ENCODE data around the gene NTMT1. TPM values are rescaled to one million over a fixed set of nuclear protein-coding genes. Genes with fewer than 3 reads are reported as not detected.

NTMT1 gene
- total and polyA plus RNA-seq, 2 donors: 23.9 to 33.2 TPM

- Histone ChIP-seq H3K27ac (ENCODE audit: low read depth in 1 of 2, low read length in 1 of 2) (peak overlapping the region in 1 of 2 donors; percentile 26), H3K4me1 (ENCODE audit: control insufficient read depth in 2 of 2, insufficient read depth in 2 of 2, low read length in 2 of 2) (peaks cover 4 to 45% of the 10 kb centered on the region in 2 donors), H3K4me3 (ENCODE audit: low read length in 2 of 2) (no peak overlapping the region), H3K36me3 (ENCODE audit: control insufficient read depth in 2 of 2, insufficient read depth in 2 of 2, low read length in 1 of 2) (no peaks in the 10 kb centered on the region), H3K9me3 (ENCODE audit: control insufficient read depth in 2 of 2, insufficient read depth in 1 of 2, low read length in 1 of 2) (peaks cover 0 to 4% of the 10 kb centered on the region in 2 donors), H3K27me3 (ENCODE audit: control insufficient read depth in 2 of 2, insufficient read depth in 1 of 2, low read length in 1 of 2) (peaks cover 0 to 16% of the 10 kb centered on the region in 2 donors)
- 77% methylated on average over 12 of the region's 12 CpGs for WGBS
- no peak for DNase-seq (ENCODE audit: low read depth in 6 of 9, low spot score in 9 of 9)
These were observed 21.8 kb upstream of the NTMT1 start for GRCh38 chr9:129604056-129604765.

DNA sequence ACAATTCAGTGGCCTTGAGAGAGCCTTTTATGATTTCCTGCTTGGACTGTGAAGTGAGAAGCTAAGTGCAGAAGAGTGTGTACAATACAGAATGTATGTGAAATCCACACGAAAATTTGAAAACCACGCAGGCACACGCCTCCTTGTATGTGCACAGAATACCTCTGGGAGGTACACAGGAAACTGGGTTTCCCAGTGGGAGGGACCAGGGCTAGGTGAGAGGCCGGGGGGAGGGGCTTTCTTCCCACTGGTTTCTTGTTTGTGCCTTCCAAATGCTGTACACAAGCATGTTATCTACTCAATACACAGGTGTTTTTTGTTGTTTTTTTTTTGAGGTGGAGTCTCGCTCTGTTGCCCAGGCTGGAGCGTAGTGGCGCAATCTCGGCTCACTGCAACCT lies 21.2 kb upstream of the NTMT1 start:
- no peaks in the 10 kb centered on the region for H3K36me3 ChIP-seq (ENCODE audit: control insufficient read depth in 2 of 2, insufficient read depth in 2 of 2, low read length in 1 of 2)
- WGBS: 55% methylated on average over 8 of the region's 8 CpGs
- H3K9me3 ChIP-seq (ENCODE audit: control insufficient read depth in 2 of 2, insufficient read depth in 1 of 2, low read length in 1 of 2): peaks cover 0 to 4% of the 10 kb centered on the region in 2 donors
- no peak overlapping the region for H3K4me3 ChIP-seq (ENCODE audit: low read length in 2 of 2)
- DNase-seq (ENCODE audit: low read depth in 6 of 9, low spot score in 9 of 9): peak in 1 of 9 donors; percentile 61
- no peak overlapping the region for H3K27ac ChIP-seq (ENCODE audit: low read depth in 1 of 2, low read length in 1 of 2)
- H3K4me1 ChIP-seq (ENCODE audit: control insufficient read depth in 2 of 2, insufficient read depth in 2 of 2, low read length in 2 of 2): peaks cover 4 to 48% of the 10 kb centered on the region in 2 donors
- peaks cover 0 to 20% of the 10 kb centered on the region in 2 donors for H3K27me3 ChIP-seq (ENCODE audit: control insufficient read depth in 2 of 2, insufficient read depth in 1 of 2, low read length in 1 of 2)

DNA sequence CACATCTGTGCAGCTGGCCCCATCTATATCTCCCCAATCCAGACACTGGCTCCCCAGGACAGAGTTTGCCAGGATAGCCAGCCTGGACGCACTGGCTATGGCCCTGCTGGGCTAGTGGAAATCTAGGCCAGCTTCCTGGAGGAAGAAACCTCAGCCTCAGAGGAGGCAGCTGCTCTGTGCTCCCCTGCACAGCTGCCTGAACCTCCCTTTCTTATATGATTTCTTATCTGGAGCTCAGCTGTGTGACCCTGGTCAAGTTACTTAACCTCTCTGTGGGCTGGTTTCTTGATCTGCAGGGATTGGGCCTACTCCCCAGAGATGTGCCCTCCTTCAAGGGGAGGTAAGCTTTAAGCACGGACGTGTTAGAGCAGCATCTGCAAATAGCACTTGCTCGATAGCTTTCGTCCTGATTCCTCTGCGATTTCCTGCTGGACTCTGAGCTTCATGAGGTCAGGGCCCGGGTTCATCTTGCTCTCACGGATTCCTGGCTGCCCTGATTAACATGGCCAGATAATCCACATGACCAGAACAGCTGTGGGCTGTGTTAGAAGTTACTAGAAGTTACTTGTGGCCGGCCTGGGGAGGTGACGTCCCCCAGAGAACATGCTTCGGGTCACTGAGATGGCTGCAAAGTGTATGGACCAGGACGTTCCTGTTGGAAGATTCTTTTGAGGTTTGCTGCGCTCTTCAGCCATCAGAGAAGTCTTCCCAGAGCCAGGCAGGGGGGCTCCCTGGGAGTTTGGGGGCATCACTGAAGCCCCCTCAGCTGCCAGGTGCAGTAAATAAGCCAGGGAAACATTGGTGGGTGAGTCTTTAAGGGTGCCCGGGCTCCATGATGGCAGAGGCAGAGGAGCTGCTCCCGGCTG lies 19.6 kb upstream of the NTMT1 start:
- DNase-seq (ENCODE audit: low read depth in 6 of 9, low spot score in 9 of 9): no peak
- no peaks in the 10 kb centered on the region for H3K36me3 ChIP-seq (ENCODE audit: control insufficient read depth in 2 of 2, insufficient read depth in 2 of 2, low read length in 1 of 2)
- peaks cover 4 to 59% of the 10 kb centered on the region in 2 donors for H3K4me1 ChIP-seq (ENCODE audit: control insufficient read depth in 2 of 2, insufficient read depth in 2 of 2, low read length in 2 of 2)
- H3K27me3 ChIP-seq (ENCODE audit: control insufficient read depth in 2 of 2, insufficient read depth in 1 of 2, low read length in 1 of 2): peaks cover 0 to 25% of the 10 kb centered on the region in 2 donors
- no peak overlapping the region for H3K4me3 ChIP-seq (ENCODE audit: low read length in 2 of 2)
- H3K9me3 ChIP-seq (ENCODE audit: control insufficient read depth in 2 of 2, insufficient read depth in 1 of 2, low read length in 1 of 2): peaks cover 0 to 4% of the 10 kb centered on the region in 2 donors
- 92% methylated on average over 15 of the region's 15 CpGs for whole genome bisulfite sequencing
- no peak overlapping the region for H3K27ac ChIP-seq (ENCODE audit: low read depth in 1 of 2, low read length in 1 of 2)

- Histone ChIP-seq H3K9me3 (ENCODE audit: control insufficient read depth in 2 of 2, insufficient read depth in 1 of 2, low read length in 1 of 2) (peaks cover 0 to 4% of the 10 kb centered on the region in 2 donors), H3K4me3 (ENCODE audit: low read length in 2 of 2) (no peak overlapping the region), H3K27ac (ENCODE audit: low read depth in 1 of 2, low read length in 1 of 2) (peak overlapping the region in 1 of 2 donors; percentile 66), H3K36me3 (ENCODE audit: control insufficient read depth in 2 of 2, insufficient read depth in 2 of 2, low read length in 1 of 2) (no peaks in the 10 kb centered on the region), H3K4me1 (ENCODE audit: control insufficient read depth in 2 of 2, insufficient read depth in 2 of 2, low read length in 2 of 2) (peaks cover 4 to 61% of the 10 kb centered on the region in 2 donors), H3K27me3 (ENCODE audit: control insufficient read depth in 2 of 2, insufficient read depth in 1 of 2, low read length in 1 of 2) (peaks cover 0 to 29% of the 10 kb centered on the region in 2 donors)
- no peak for DNase-seq (ENCODE audit: low read depth in 6 of 9, low spot score in 9 of 9)
- 67% methylated on average over 6 of the region's 6 CpGs for WGBS
These were observed 19.0 kb upstream of the NTMT1 start for GRCh38 chr9:129607027-129607387.

GRCh38 chr9:129608561-129609481 lies 17.1 kb upstream of the NTMT1 start:
- no peak overlapping the region for H3K4me3 ChIP-seq (ENCODE audit: low read length in 2 of 2)
- no peak for DNase-seq (ENCODE audit: low read depth in 6 of 9, low spot score in 9 of 9)
- WGBS: 94% methylated on average over 27 of the region's 27 CpGs

GRCh38 chr9:129609486-129610212 lies 16.3 kb upstream of the NTMT1 start:
- peaks cover 0 to 50% of the 10 kb centered on the region in 2 donors for H3K27me3 ChIP-seq (ENCODE audit: control insufficient read depth in 2 of 2, insufficient read depth in 1 of 2, low read length in 1 of 2)
- H3K27ac ChIP-seq (ENCODE audit: low read depth in 1 of 2, low read length in 1 of 2): peak overlapping the region in 1 of 2 donors; percentile 46
- peak in 1 of 9 donors; percentile 59 for DNase-seq (ENCODE audit: low read depth in 6 of 9, low spot score in 9 of 9)
- peaks cover 2 to 39% of the 10 kb centered on the region in 2 donors for H3K4me1 ChIP-seq (ENCODE audit: control insufficient read depth in 2 of 2, insufficient read depth in 2 of 2, low read length in 2 of 2)
- H3K4me3 ChIP-seq (ENCODE audit: low read length in 2 of 2): peak overlapping the region in 1 of 2 donors; percentile 60
- no peaks in the 10 kb centered on the region for H3K36me3 ChIP-seq (ENCODE audit: control insufficient read depth in 2 of 2, insufficient read depth in 2 of 2, low read length in 1 of 2)
- peaks cover 0 to 4% of the 10 kb centered on the region in 2 donors for H3K9me3 ChIP-seq (ENCODE audit: control insufficient read depth in 2 of 2, insufficient read depth in 1 of 2, low read length in 1 of 2)
- WGBS: 19% methylated on average over 29 of the region's 30 CpGs

More at GRCh38 chr9:129608561-129609481, 17.1 kb upstream of the NTMT1 start:
- Histone ChIP-seq H3K9me3 (ENCODE audit: control insufficient read depth in 2 of 2, insufficient read depth in 1 of 2, low read length in 1 of 2) (peaks cover 0 to 4% of the 10 kb centered on the region in 2 donors), H3K27me3 (ENCODE audit: control insufficient read depth in 2 of 2, insufficient read depth in 1 of 2, low read length in 1 of 2) (peaks cover 0 to 46% of the 10 kb centered on the region in 2 donors), H3K27ac (ENCODE audit: low read depth in 1 of 2, low read length in 1 of 2) (no peak overlapping the region), H3K4me1 (ENCODE audit: control insufficient read depth in 2 of 2, insufficient read depth in 2 of 2, low read length in 2 of 2) (peaks cover 4 to 47% of the 10 kb centered on the region in 2 donors), H3K36me3 (ENCODE audit: control insufficient read depth in 2 of 2, insufficient read depth in 2 of 2, low read length in 1 of 2) (no peaks in the 10 kb centered on the region)

GRCh38 chr9:129610213-129610472 lies 15.8 kb upstream of the NTMT1 start:
- peaks cover 0 to 4% of the 10 kb centered on the region in 2 donors for H3K9me3 ChIP-seq (ENCODE audit: control insufficient read depth in 2 of 2, insufficient read depth in 1 of 2, low read length in 1 of 2)
- peaks cover 0 to 35% of the 10 kb centered on the region in 2 donors for H3K4me1 ChIP-seq (ENCODE audit: control insufficient read depth in 2 of 2, insufficient read depth in 2 of 2, low read length in 2 of 2)
- peak overlapping the region in 1 of 2 donors; percentile 70 for H3K27ac ChIP-seq (ENCODE audit: low read depth in 1 of 2, low read length in 1 of 2)
- DNase-seq (ENCODE audit: low read depth in 6 of 9, low spot score in 9 of 9): no peak
- H3K36me3 ChIP-seq (ENCODE audit: control insufficient read depth in 2 of 2, insufficient read depth in 2 of 2, low read length in 1 of 2): no peaks in the 10 kb centered on the region
- 1% methylated on average over 24 of the region's 24 CpGs for WGBS
- peak overlapping the region; percentile 32 to 60 for H3K4me3 ChIP-seq (ENCODE audit: low read length in 2 of 2)
- peaks cover 0 to 54% of the 10 kb centered on the region in 2 donors for H3K27me3 ChIP-seq (ENCODE audit: control insufficient read depth in 2 of 2, insufficient read depth in 1 of 2, low read length in 1 of 2)
